Renal cortical epithelial cell (primary cell): ENCODE data around the gene PRPF38A. TPM values are rescaled to one million over a fixed set of nuclear protein-coding genes. Genes with fewer than 3 reads are reported as not detected.
A peak's percentile ranks its signal among the peaks of the same experiment; 100 is the strongest.

Experiments
- DNase-seq: peaks from one replicate; pipeline ENCODE4 v3.0.0-alpha.2; 2011; ENCODE audit warnings: low read depth
- total RNA-seq: library from RNA; depleted of rRNA; stranded (reverse); fragments of >200 nt; gene quantifications from 2 replicates; pipeline ENCODE4 v1.2.3, GENCODE V29; 2014

PRPF38A gene
- total RNA-seq, 1 donor from 2014 or later, result 14.1 TPM

- DNase-seq, result no peak
Observed at GRCh38 chr1:52399629-52400028, 4.8 kb upstream of the PRPF38A start.

- DNase-seq, result no peak
Observed at GRCh38 chr1:52400131-52400530, 4.3 kb upstream of the PRPF38A start.

DNA sequence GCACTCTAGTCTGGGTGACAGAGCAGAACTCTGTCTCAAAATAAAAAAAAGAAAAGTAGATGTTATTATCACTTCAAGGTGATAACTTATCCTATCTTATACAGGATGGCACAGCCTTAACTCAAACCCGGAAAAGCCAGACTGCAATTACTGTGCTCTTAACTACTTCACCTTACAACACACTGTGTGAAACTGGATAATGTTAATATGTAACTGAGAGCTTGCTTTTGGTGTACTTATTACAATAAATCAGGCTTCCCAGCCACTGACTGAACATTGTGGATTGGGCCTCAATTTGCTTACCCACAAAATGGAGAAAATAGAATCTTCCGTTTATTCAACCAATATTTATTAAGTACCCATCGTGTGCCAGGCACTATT lies 1.6 kb upstream of the PRPF38A start:
- DNase-seq, result peak; percentile 90

DNA sequence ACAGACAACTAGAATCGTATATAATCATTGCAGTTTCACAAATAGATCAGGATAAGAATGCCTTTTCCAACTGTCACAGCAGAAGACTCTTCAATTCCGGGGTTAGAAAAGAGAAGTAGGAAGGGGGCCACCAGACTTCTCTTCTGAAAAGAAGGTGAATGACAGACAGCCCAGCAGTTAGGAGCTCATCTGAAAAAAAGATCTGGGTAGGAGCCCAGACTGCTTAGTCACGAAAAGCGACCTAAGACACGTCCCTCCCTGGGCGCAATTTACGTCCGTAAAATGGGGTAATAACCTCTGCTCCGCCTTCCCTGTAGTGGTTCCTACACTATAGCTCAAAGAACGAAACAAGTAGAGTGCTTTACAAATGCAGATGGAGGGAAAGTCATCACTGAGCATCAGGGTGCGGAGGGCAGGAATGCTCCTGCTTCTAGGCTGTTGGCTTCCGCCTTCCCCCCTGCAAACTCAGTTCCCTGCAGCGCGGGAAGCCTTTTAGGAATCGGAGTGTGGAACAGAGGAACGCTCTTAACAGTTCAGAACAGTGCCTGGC lies 761 bp upstream of the PRPF38A start:
- DNase-seq, result peak; percentile 70

DNA sequence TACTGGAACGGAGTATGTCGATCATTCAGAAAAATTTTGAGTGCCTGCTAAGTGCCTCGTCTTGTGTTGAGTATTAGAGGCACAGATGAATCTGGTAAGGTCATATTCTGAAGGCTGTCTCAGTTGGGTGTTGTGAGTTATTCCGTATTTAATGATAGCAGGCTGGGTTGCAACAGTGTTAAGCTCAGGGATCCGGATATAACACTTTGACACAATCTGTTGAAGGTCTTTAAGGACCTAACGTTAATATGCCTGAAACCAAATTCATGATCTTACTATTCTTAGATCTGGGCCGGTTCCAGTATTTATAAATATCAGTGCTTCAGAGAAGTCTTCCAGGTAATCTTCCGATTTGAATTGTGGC lies 555 bp downstream of the PRPF38A start:
- no peak for DNase-seq

DNA sequence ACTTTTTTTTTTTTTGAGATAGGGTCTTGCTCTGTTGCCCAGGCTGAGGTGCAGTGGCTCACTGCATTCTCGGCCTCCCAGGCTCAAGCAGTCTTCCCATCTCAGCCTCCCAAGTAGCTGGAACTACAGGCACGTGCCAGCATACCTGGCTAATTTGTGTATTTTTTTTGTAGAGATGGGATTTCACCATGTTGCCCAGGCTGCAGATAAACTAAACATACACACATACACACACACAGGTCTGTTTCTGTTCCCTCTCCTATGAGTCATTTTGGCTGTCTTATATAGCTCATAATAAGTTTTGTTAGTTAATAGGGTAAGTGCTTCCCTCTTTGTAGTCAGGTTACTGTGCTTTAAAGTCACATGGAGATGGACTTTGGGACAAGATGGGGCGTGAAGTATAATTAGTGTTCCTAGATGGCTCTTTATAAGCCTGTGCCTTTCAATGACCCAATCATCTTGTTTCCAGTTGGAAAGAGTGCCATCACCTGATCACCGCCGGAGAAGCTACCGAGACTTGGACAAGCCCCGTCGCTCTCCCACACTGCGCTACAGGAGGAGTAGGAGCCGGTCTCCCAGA lies 9.1 kb downstream of the PRPF38A start:
- DNase-seq, result peak; percentile 24

GRCh38 chr1:52414942-52415341 lies 10.5 kb downstream of the PRPF38A start:
- no peak for DNase-seq

GRCh38 chr1:52416811-52417210 lies 12.4 kb downstream of the PRPF38A start:
- DNase-seq, result no peak

DNA sequence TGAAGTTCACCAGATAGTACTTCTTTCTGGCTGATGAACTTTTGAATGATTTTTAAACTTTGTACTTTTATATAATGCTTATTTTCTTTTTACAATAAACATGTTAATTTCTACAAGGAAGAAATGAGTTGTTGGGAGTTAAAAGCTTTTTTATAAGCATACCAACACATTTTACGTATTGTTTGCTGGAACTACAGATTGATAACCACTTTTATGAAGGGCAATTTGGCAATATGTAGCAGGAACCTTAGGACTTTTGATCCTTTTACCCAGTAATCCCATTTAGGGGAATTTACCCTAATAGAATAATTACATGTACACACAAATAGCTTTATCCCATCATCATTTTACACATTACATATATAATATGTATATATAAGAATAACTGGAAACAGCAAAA lies 16.3 kb downstream of the PRPF38A start:
- no peak for DNase-seq

DNA sequence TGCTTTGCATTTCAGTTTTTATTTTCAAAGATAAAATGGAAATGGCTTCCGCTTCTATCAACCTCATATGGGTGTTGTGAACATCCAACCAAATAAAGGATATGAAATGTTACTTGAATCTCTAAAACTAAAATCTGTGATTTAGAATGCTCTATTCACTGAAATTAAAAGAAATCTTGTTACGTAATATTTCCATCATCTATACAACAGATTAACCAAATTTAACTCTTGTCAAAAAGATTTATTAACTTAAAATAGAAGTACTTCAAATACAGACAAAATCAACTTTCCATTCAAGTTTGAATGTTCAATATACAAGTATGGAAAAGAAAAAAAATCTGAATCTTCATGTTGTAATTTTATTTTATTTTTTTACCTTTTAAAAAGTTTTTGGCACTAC lies 18.7 kb downstream of the PRPF38A start:
- DNase-seq, result no peak

- no peak for DNase-seq
Observed at GRCh38 chr1:52423771-52424170, 19.4 kb downstream of the PRPF38A start.

DNA sequence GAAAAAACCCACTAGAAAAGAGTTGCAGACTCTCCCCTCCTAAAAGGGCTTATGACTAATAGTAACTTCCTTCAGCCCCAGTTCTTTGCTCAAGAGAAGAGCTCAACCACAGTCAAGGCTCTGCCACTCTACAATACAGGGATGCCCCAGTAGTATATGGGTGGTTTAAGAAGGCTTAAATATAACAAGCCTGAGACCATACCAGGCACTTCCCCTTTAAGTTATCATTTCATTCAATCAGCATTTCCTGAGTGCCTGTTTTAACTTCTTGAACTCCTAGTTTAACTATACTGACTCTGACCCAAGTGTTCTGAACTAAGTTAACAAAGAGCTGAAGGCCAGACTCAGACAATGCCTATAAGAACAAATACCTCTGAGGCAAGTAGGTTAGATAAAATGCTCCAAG lies 19.8 kb downstream of the PRPF38A start:
- DNase-seq, result no peak

DNA sequence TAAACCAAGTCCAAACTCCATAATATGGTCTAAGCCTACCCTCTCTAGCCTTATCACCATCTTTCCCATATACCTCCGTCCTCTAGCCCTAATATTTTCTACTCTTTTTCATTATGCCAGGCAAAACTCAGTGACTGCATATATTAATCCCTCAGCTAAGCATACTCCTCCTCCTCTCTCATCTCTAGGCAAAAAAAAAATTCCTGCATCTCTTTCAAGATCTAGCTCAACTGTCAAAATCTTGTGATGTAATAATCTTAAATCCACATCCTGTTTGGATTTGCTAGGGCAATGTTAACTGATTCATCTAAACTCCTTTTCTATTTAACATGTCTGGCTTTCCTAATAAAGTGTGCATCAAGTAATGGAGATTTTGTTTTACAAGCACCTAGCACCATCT lies 20.4 kb downstream of the PRPF38A start:
- no peak for DNase-seq

DNA sequence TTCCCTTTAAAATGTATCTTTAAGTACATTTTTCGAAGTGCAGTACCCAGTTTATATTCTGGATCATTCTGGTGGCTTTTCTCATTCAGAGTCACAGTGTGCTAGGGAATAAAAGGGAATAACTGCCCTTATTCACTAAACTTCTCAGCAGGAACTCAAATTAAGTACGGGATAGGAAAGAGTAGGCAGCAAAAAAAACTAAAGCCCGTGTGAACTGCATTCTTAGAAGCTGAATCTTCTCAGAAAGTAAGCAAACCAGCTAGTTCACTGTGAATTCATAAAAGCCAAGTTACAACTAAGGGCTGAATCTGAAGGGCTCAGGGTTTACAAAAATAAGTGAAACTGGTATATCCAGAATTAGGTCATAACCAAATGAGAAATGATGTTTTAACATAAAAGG lies 22.0 kb downstream of the PRPF38A start:
- DNase-seq, result no peak

- DNase-seq, result no peak
Observed at GRCh38 chr1:52427152-52427551, 22.8 kb downstream of the PRPF38A start.

DNA sequence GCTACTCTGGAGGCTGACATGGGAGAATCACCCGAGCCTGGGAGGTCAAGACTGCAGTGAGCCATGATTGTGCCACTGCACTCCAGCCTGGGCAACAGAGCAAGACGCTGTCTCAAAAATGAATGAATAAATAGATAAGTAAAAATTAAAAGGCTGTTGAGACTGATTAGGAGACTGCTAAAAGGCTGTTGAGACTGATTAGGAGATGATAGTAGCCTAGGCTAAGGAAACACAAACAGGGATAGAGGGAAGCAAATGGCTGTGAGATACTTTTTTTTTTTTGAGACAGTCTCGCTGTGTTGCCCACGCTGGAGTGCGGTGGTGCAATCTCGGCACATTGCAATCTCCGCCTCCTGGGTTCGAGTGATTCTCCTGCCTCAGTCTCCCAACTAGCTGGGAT lies 28.4 kb downstream of the PRPF38A start:
- DNase-seq, result no peak

GRCh38 chr1:52435211-52435610 lies 30.8 kb downstream of the PRPF38A start:
- no peak for DNase-seq

- no peak for DNase-seq
Observed at GRCh38 chr1:52435650-52436049, 31.2 kb downstream of the PRPF38A start.

DNA sequence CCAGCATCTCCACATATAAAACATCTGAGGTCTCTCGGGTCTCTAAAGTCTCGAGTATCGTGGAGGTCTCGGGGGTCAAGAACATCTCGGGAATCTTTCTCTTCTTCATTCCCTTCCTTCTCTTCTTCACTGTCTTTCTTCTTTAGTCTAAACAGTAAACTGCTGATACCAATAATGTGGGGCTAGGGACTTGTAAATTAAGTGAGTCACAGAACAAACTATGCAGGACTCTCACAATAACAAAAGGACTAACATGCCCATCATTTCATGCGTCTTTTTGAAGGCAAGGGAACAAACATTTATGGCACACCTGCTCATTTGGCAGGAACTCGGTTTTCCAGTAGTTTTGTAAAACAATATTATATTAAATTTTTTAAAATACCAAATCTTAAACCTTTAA lies 32.4 kb downstream of the PRPF38A start:
- DNase-seq, result no peak

GRCh38 chr1:52439976-52440375 lies 35.6 kb downstream of the PRPF38A start:
- DNase-seq, result no peak

DNA sequence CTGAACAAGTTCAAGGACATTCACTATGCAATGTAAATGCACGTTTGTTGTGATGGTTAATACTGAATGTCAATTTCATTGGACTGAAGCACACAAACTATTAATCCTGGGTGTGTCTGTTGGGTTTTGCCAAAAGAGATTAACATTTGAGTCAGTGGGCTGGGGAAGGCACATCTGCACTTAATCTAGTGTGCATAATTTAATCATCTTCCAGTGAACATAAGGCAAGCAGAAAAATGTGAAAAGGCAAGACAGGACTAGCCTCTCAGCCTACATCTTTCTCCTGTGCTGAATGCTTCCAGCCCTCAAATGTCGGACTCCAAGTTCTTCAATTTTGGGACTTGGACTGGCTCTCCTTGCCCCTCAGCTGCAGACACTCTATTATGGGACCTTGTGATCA lies 40.1 kb downstream of the PRPF38A start:
- no peak for DNase-seq

DNA sequence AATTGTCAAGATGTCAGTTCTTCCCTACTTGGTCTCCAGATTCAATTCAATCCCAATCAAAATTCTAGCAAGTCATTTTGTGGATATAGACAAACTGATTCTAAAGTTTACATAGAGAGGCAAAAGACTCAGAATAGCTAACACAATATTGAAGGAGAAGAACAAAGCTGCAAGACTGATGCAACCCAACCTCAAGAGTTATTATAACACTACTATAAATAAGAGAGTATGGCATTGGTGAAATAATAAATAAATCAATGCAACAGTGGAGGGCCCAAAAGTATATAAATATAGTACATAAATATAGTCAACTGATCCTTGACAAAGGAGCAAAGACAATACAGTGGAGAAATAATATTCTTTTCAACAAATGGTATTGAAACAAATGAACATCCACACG lies 49.7 kb downstream of the PRPF38A start:
- DNase-seq, result no peak

DNA sequence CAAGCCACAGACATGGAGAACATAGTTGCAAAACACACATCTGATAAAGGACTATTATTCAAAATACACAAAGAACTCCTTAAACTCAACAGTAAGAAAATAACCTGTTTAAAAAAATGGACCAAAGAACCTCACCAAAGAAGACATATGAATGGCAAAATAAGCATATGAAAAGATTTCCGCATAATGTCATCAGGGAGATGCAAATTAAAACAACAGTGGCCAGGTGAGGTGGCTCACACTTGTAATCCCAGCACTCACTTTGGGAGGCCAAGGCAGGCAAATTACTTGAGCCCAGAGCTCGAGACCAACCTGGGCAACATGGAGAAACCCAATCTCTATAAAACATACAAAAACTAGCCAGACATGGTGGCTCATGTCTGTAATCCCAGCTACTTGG lies 50.4 kb downstream of the PRPF38A start:
- DNase-seq, result no peak

GRCh38 chr1:52455686-52456085 lies 51.3 kb downstream of the PRPF38A start:
- no peak for DNase-seq
